Measurements from ENCODE around the gene PRAMEF7. TPM values are rescaled to one million over a fixed set of nuclear protein-coding genes. Genes with fewer than 3 reads are reported as not detected.
"Not testable (repeated sequence)": the region's sequence is repeated elsewhere in the genome, so short reads cannot be mapped to it uniquely, and the experiment has no call there.

The PRAMEF7 gene
- polyA plus RNA-seq (2013, experiment 1 of 2), result not detected
- polyA plus RNA-seq (2013, experiment 2 of 2), result not detected

DNA sequence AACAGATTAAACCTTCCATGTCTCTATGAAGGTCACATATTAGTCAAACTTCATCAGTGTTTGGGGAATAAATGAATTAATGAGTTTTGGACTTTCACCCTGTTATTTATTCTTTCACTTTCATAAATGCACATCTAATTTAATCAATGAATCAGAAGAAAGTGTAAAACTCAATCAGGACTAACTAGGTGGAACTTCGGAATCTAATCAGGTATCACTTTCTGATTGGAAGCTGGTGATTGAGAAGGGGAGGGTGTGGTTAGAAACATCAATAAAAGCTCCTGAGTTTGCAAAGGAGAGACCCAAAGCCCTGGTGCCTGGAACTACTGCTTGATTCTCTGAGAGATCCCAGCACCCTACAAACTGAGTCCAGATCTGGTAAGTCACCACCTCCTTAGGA, at the start of gene PRAMEF7:
Gene PRAMEF7 (plus strand): TSS at position 301 of the 400 bp plus-strand sequence. CDS start 1,083 bp downstream, outside the sequence.
- H3K9me3 ChIP-seq (ENCODE audit: control insufficient read depth, low read length); H3K4me3 ChIP-seq (ENCODE audit: extremely low read depth, insufficient read depth, low read length, poor library complexity, severe bottlenecking); H3K4me1 ChIP-seq (ENCODE audit: control insufficient read depth, insufficient read depth, low read length, poor library complexity, severe bottlenecking); H3K36me3 ChIP-seq (ENCODE audit: control insufficient read depth, insufficient read depth, low read length); H3K27ac ChIP-seq (ENCODE audit: low read depth, low read length, severe bottlenecking): not testable (repeated sequence)
- no CpG with 5 or more reads among the region's 1 CpG for WGBS, 2 experiments (ENCODE audit: insufficient coverage in 2 of 2)

DNA sequence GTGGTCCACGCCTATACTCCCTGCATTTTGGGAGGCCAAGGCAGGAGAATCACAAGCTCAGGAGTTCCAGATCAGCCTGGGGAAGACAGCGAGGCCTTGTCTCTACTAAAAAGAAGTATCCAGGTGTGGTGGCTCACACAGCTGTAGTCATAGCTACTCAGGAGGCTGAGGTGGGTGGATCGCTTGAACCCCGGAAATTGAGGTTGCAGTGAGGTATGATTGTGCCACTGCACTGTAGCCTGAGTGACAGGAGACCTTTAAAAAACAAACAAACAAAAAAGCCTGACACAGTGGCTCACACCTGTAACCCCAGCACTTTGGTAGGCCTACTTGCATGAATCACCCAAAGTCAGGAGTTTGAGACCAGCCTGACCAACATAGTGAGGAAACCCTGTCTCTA, 38.0 kb upstream of the PRAMEF7 start:
- not testable (repeated sequence) for H3K27ac ChIP-seq (ENCODE audit: low read depth, low read length, severe bottlenecking); H3K36me3 ChIP-seq (ENCODE audit: control insufficient read depth, insufficient read depth, low read length); H3K4me3 ChIP-seq (ENCODE audit: extremely low read depth, insufficient read depth, low read length, poor library complexity, severe bottlenecking); H3K4me1 ChIP-seq (ENCODE audit: control insufficient read depth, insufficient read depth, low read length, poor library complexity, severe bottlenecking); H3K9me3 ChIP-seq (ENCODE audit: control insufficient read depth, low read length)
- 20 to 60% methylated on average over 1 of the region's 4 CpGs for WGBS, 2 experiments (ENCODE audit: insufficient coverage in 2 of 2)

DNA sequence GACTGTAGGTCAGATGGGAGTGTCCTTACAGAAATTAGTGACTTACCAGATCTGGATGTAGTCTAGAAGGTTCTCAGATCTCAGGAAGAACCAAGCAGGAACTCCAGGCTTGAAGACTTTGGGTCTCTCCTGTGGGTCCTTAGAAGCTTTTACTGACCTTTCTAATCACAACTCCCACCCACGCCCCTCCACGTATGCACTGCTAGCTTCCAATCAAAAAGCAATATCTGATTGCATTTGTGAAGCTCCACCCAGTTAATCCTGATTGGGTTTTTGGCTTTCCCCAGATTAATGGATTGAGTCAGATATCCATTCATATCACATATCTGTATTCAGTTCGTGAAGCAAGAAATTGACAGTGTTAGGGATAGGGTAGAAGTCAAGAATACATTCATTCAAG, 30.3 kb upstream of the PRAMEF7 start, which contains the start of gene PRAMEF4:
Gene PRAMEF4 (minus strand): TSS at position 101 of the 400 bp plus-strand sequence. CDS start 2,807 bp downstream, outside the sequence.
- WGBS, 2 experiments (ENCODE audit: insufficient coverage in 2 of 2), result 92% methylated on average over 2 of the region's 3 CpGs; no CpG with 5 or more reads in 1 of the 2 experiments
- not testable (repeated sequence) for H3K27ac ChIP-seq (ENCODE audit: low read depth, low read length, severe bottlenecking); H3K4me1 ChIP-seq (ENCODE audit: control insufficient read depth, insufficient read depth, low read length, poor library complexity, severe bottlenecking); H3K9me3 ChIP-seq (ENCODE audit: control insufficient read depth, low read length); H3K4me3 ChIP-seq (ENCODE audit: extremely low read depth, insufficient read depth, low read length, poor library complexity, severe bottlenecking); H3K36me3 ChIP-seq (ENCODE audit: control insufficient read depth, insufficient read depth, low read length)

DNA sequence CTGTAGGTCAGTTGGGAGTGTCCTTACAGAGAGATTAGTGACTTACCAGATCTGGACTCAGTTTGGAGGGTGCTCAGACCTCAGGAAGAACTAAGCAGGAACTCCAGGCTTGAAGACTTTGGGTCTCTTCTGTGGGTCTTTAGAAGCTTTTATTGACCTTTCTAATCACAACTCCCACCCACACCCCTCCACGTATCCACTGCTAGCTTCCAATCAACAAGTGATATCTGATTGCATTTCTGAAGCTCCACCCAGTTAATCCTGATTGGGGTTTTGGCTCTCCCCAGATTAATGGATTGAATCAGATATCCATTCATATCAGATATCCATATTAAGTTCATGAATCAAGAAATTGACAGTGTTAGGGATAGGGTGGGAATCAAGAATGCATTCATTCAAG, 18.2 kb upstream of the PRAMEF7 start, which contains the start of gene PRAMEF10:
Gene PRAMEF10 (minus strand): TSS at position 101 of the 400 bp plus-strand sequence. CDS start 2,423 bp downstream, outside the sequence.
- no CpG with 5 or more reads among the region's 1 CpG for WGBS, 2 experiments (ENCODE audit: insufficient coverage in 2 of 2)
- H3K36me3 ChIP-seq (ENCODE audit: control insufficient read depth, insufficient read depth, low read length); H3K4me3 ChIP-seq (ENCODE audit: extremely low read depth, insufficient read depth, low read length, poor library complexity, severe bottlenecking); H3K27ac ChIP-seq (ENCODE audit: low read depth, low read length, severe bottlenecking); H3K9me3 ChIP-seq (ENCODE audit: control insufficient read depth, low read length); H3K4me1 ChIP-seq (ENCODE audit: control insufficient read depth, insufficient read depth, low read length, poor library complexity, severe bottlenecking): not testable (repeated sequence)

DNA sequence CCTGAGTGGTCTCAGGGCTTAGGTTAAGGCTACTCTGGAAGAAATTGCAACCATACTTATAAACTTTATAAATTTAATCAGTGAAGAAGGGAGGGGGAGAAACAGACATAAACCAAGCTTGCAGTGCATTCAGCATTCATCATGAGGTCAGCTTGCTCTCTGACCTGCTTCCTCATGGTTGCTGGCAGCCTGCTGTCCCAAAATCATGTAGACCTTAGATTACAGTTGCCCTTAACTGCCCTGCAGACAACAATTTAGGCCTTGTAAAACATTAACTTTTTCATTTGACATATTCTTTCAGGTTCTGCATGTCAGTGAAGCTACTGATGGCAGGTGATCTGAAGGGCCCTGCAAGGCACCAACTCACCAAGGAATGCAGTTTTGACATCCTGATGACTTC, 17.2 kb upstream of the PRAMEF7 start:
- H3K27ac ChIP-seq (ENCODE audit: low read depth, low read length, severe bottlenecking), result not testable (repeated sequence)

DNA sequence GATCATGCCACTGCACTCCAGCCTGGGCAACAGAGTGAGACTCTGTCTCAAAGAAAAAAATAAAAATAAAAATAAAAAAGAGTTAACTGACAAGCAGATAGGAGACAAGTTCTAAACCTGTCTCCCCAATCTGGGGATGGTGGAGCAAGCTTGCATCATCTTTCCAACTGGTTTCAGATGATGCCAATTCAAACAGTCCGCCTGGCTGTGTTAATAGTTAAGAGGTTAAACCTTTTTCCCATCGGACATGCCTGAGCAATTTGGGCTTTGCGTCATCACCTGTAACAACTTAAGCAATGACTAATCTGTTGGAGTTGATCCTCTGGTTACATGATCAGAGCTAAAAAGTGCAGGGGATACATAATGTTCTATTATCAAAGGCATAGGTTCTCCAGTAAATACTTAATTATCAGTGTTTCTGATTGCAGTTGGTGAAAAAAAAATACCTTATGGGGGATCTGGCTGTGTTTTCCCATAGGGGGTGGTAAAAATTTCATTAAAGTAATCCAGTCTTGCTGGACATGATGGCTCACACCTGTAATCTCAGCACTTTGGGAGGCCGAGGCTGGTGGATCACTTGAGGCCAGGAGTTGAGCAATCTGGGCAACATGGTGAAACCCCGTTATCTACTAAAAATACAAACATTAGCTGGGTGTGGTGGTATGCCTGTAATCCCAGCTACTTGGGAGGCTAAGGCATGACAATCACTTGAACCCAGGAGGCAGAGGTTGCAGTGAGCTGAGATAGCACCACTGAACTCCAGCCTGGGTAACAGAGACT, 12.4 kb upstream of the PRAMEF7 start:
- H3K4me1 ChIP-seq (ENCODE audit: control insufficient read depth, insufficient read depth, low read length, poor library complexity, severe bottlenecking); H3K9me3 ChIP-seq (ENCODE audit: control insufficient read depth, low read length); H3K36me3 ChIP-seq (ENCODE audit: control insufficient read depth, insufficient read depth, low read length); H3K4me3 ChIP-seq (ENCODE audit: extremely low read depth, insufficient read depth, low read length, poor library complexity, severe bottlenecking); H3K27ac ChIP-seq (ENCODE audit: low read depth, low read length, severe bottlenecking): not testable (repeated sequence)
- no CpG with 5 or more reads among the region's 5 CpGs for WGBS, 2 experiments (ENCODE audit: insufficient coverage in 2 of 2)

More for the DNA sequence above, 17.2 kb upstream of the PRAMEF7 start:
- H3K36me3 ChIP-seq (ENCODE audit: control insufficient read depth, insufficient read depth, low read length); H3K4me3 ChIP-seq (ENCODE audit: extremely low read depth, insufficient read depth, low read length, poor library complexity, severe bottlenecking); H3K9me3 ChIP-seq (ENCODE audit: control insufficient read depth, low read length); H3K4me1 ChIP-seq (ENCODE audit: control insufficient read depth, insufficient read depth, low read length, poor library complexity, severe bottlenecking): not testable (repeated sequence)

DNA sequence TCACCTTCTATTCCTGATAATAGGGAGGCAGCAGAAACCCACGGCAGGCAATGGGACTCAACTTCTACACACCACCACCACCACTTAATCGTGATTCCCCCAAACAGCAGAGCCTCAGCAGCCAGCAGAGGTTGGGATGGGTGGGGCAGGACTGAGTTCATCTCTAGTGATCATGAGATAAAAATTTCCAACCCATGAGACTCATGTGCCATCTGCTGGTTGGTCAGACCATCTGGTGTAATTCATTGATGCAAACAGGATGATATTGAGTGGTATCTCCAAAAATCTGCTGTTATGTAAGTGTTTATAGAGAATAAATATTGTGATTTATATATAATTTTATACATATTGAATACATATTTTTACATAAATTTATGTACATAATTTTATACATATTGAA, 5.3 kb downstream of the PRAMEF7 start:
- not testable (repeated sequence) for H3K9me3 ChIP-seq (ENCODE audit: control insufficient read depth, low read length); H3K27ac ChIP-seq (ENCODE audit: low read depth, low read length, severe bottlenecking); H3K4me1 ChIP-seq (ENCODE audit: control insufficient read depth, insufficient read depth, low read length, poor library complexity, severe bottlenecking); H3K4me3 ChIP-seq (ENCODE audit: extremely low read depth, insufficient read depth, low read length, poor library complexity, severe bottlenecking); H3K36me3 ChIP-seq (ENCODE audit: control insufficient read depth, insufficient read depth, low read length)
- no CpG with 5 or more reads among the region's 2 CpGs for WGBS, 2 experiments (ENCODE audit: insufficient coverage in 2 of 2)

DNA sequence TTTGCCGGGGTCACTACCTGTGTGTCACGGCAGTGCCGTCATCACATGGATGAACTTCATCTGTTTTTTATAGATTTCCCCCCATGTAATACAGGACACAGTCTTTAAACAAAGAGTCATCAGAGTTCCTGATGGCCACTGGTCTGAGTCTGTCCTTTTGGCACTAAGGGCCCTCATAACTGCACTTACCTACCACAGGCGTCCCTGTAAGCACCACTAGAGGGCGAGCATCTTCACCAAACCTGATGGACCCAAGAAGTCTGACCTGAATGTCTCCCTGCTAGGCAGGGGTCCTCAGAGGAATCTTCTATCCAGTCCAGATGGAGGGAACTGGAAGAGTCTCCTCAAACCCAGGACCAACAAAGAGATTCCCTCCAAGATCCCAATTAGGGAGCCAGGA, 8.0 kb downstream of the PRAMEF7 start:
- no CpG with 5 or more reads among the region's 5 CpGs for WGBS, 2 experiments (ENCODE audit: insufficient coverage in 2 of 2)
- H3K36me3 ChIP-seq (ENCODE audit: control insufficient read depth, insufficient read depth, low read length); H3K27ac ChIP-seq (ENCODE audit: low read depth, low read length, severe bottlenecking); H3K4me1 ChIP-seq (ENCODE audit: control insufficient read depth, insufficient read depth, low read length, poor library complexity, severe bottlenecking); H3K4me3 ChIP-seq (ENCODE audit: extremely low read depth, insufficient read depth, low read length, poor library complexity, severe bottlenecking); H3K9me3 ChIP-seq (ENCODE audit: control insufficient read depth, low read length): not testable (repeated sequence)

DNA sequence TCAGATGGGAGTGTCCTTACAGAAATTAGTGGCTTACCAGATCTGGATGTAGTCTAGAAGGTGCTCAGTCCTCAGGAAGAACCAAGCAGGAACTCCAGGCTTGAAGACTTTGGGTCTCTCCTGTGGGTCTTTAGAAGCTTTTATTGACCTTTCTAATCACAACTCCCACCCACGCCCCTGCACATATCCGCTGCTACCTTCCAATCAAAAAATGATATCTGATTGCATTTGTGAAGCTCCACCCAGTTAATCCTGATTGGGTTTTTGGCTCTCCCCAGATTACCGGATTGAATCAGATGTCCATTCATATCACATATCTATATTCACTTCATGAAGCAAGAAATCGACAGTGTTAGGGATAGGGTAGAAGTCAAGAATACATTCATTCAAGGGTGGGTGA, 31.1 kb downstream of the PRAMEF7 start, which contains the start of gene PRAMEF6:
Gene PRAMEF6 (minus strand): TSS at position 101 of the 400 bp plus-strand sequence. CDS start 5,062 bp downstream, outside the sequence.
- H3K36me3 ChIP-seq (ENCODE audit: control insufficient read depth, insufficient read depth, low read length); H3K27ac ChIP-seq (ENCODE audit: low read depth, low read length, severe bottlenecking); H3K4me1 ChIP-seq (ENCODE audit: control insufficient read depth, insufficient read depth, low read length, poor library complexity, severe bottlenecking); H3K4me3 ChIP-seq (ENCODE audit: extremely low read depth, insufficient read depth, low read length, poor library complexity, severe bottlenecking); H3K9me3 ChIP-seq (ENCODE audit: control insufficient read depth, low read length): not testable (repeated sequence)
- no CpG with 5 or more reads among the region's 4 CpGs for WGBS, 2 experiments (ENCODE audit: insufficient coverage in 2 of 2)
